NCI-H226 (cell line): Measurements from ENCODE around the gene SLC22A23.

Experiments used
- DNase-seq: peaks from one replicate; pipeline ENCODE4 v3.0.0-alpha.2; 2015

SLC22A23 gene

DNA sequence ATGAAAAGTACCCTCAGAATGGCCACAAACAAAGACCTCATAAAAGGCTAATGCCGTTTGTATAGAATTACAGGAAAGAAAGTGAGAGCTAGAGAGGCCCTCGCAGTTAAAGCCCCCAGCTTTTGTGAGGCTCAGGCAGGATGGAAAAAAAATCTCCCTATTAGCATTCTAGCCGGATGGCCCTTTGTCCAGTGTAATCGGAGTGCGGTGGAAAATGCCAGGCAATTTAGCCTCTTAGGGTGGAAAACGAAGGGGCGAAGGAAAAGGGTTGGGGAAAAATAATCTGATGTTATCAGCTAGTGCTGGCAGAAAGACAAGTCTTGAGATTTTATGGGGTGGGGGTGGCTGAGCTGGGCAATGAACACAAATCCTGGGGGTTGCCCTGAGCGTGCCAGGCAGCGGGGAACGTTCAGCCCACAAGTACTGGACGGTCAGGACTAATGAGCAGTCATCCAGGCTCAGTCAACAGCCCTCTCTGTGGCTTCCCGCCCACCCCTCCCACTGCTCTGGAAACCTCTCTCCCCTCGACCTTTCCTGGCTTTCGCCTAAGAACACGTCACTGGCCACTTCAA is 105.7 kb downstream of the SLC22A23 start:
- no peak for DNase-seq

DNA sequence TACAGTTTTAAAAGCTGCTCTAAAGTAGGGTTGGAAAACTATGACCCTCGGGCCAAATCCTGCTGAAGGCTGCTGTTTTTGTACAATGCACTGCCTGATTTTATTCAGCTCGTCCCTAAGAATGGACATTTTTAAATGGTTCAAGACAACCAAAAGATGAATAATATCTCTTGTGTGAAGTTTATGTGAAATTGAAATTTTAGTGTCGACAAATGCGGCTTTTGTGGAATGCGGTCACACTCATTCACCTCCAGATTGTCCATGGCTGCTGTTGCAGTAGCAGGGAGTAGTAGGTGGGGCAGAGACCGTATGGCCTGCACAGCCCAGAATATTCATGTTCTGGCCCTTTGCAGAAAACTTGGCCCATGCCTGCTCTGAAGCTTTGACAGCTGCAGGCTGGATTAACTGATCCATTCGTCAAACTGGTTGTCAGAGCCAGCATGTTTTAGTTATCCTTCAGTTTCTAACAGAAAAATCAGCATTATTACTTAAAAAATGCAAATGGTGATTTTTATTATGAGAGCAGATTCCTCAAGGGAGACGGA is 106.5 kb downstream of the SLC22A23 start:
- DNase-seq = no peak

DNA sequence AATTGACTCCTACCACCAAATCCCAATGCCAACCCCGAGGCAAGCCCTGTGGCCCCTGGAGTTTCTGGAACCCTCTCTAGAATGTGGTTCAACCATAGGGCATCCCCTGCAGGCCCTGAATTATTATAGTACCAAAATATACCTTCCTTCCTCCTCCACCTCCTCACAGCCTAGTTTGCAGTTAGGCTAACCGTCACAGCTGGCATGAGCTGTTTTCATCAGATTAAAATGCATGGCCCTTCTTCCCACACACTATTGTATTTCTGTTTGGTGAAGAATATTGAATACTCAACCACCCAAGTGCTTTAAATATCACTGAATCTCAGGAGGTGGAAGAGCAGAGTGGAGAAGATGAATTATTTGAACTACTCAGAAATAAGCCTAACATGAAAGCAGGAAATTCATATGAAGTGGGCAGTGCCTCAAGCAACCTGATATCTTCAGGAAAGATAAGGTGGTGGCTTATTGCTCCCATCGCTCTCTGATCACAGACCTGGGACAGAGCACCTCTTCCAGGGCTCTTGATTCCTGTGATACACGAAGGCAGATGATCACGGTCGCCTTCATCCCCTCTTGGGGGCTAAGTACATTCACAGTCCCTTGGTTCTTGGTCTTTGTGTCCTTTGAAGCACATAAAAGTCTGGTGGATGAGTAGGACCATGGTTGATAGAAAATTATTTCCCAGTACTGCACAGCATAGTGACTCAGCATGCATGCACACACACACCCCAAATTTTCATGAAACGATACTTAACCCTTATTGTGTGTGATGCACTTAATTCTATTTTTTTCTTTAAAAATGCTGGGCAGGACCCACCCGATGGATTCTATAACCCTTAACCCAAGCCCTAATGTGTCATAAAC is 107.2 kb downstream of the SLC22A23 start:
- DNase-seq = no peak

DNA sequence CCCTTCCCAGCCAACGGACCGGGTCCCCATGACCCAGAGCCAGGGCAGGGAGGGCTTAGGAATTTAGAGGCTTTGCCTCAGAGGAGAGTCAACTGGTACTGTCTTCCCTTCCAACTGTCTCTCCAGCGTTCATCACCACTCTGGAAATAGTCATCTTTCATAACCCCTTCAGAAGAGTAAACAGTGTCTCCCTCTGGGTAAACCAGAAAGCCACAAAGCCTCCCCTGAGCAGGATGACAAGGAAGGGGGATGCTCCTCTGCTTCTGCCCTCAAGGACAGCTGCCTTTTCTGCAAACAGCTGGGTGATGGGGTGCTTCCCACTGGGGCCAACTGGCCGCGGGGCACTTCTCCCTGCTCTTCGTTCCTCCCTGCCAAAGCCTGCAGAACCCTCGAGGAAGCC is 108.0 kb downstream of the SLC22A23 start:
- no peak for DNase-seq

DNA sequence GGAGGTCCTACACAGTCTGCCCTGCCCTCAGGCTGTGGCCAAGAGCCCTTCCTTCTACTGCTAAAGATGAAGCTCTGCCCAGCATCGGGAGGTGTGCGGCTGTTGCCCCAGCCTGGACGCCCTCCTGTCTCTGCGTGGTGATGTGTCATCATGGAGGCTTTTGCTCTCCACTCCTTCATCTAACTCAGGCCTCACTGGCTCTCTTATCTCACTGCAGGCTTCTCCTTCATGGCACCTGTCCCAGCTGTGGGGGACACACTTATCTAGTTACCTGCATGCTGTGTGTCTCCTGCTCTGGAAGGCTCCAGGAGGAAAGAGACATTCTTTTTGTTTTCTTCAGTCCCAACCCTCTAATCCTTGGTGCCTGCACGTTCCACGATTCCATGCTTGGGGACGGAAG is 109.0 kb downstream of the SLC22A23 start:
- no peak for DNase-seq

DNA sequence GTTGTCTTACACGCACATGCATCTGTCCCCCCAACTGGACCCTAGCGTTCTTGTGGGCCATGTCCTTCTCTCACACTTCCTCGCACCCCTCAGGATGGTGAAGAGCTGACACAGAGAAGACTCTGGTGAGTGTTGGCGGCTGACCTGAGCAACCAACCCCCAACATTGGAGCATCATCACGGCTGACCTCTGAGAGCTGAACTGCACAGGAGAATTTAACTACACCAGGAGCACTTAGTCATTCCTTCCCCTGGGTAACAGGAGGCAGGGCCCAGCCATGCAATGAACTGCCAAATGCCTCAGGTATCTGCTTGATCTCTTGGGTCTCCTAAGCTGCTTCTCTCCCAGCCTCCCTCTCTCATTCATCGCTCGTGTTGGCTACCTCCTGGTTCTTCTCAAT is 109.6 kb downstream of the SLC22A23 start:
- DNase-seq = no peak

DNA sequence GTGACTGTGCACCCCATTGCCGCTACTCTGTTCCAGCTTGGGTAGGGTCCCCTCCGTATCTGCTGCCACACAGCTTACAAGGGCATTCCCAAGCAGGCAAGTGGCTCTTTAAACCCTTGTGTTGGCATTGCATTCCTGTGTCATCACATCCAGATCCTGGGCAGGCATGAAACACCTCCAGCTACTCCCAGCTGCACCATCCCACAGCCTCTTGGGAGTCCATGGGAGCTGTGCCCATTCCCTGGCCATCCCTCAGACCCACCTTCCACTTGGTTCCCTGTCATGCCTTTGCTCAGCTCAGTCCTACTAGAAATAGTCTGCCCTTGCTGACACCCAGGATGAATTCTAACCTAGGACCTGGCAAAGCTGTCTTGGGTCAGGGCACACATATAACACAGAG is 110.4 kb downstream of the SLC22A23 start:
- DNase-seq = no peak

DNA sequence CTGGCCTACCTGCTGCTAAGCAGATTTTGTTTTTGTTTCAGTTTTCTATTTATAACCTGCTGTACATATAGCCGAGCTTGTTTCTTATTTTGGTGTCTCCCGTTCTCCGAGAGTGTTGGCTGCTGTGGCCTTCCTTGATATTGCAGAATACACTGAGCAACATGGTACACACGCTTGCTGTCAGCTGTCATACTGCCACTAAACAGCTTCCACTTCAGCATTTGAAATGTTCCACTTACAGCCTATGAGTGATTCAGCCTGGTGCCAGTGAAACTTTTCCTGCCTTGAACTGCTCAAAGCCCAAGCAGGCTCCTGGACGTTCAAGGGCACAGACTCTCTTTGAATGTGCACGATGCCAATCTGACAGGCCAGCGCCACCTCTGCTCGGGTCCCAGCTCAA is 111.0 kb downstream of the SLC22A23 start:
- no peak for DNase-seq

DNA sequence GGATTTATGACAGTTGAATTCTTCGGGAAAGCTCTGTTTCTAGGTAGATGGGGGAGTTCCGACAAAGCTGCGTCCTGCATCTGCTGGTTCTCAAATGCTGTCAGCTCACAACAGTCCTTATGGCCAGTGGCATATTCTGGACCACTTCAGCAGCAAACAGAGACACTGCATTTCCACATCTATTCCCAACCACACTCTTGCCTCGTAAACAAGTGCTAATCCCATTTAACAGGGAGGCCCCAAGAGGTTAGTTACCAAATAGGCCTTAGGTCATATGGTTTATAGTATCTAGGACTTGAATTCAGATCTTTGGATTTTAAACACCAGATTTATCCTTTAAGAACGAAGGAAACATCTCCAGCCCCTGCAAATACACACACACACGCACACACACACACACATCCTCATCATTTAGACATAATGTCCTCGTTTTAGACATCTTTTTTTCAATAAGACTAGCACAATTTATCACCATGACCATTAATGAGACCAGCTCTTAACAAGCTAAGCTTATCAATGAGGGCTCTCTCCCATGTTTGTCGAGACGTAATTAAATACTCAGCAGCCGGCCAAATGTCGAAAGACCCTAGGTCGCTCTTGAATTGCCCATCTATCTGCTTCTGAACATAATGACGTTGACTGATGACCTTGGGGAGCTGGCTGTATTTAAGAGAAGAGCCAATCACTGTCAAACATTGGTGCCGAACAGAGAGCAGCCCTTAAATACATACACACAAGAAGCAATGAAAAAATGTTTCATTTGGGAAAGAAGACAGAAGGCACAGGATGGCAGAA is 113.6 kb downstream of the SLC22A23 start:
- no peak for DNase-seq

DNA sequence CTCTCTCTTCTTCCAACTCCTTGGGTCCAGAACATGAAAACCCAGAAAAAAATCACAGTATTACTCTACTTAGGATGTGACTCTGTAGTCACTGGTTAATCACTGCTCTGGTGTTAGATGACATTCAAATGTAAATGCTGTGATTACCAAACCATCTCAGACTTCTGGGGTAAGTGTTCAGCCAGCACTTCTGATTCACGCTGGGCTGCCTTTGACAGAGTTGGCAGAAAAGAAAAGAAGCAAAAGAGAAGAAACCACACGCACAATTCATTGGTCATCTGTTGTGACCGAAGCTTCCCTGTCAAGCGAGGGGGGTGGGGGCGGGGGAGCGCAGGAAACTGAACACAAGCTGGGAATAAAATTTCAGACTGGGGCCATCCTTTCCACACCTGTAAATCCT is 115.4 kb downstream of the SLC22A23 start:
- no peak for DNase-seq

DNA sequence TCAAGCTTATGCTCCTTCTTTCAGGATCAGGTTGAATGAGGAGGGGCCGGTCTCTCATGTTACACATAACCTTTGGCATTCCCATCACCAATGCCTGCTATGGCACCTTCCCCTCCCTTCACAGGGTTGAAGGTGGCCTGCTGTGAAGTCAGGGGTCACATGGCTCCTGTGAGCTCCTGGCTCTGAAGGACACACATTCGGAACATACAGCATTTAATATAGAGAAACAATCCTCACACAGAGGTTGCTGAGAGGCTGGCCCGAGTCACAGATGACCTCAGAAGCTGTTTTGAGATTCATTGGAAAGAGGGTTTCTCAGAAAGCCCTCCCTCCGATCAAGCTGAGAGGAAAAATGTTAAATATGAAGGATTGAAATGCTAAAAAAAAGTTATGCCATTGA is 116.0 kb downstream of the SLC22A23 start:
- DNase-seq = no peak

DNA sequence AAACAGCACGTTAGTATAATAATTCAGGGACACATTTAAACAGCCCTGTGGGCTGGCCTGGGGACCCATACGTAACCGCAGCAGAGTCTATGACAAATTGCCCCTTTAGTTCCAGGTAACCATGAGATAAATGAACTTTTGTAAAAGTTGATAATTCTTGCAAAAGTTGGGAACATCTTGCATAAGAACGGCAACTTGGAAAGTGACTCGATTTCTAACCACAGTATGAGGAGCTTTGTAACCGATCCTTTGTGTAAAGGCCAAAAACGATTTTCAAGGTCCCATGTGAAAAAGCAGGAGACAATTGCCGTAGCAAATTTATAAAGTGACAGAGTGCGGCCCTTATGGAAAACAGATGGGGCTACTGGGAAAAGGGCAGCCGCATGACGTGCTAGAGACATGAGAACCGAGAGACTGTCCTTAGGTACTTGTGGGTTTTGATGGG is 116.5 kb downstream of the SLC22A23 start:
- no peak for DNase-seq

DNA sequence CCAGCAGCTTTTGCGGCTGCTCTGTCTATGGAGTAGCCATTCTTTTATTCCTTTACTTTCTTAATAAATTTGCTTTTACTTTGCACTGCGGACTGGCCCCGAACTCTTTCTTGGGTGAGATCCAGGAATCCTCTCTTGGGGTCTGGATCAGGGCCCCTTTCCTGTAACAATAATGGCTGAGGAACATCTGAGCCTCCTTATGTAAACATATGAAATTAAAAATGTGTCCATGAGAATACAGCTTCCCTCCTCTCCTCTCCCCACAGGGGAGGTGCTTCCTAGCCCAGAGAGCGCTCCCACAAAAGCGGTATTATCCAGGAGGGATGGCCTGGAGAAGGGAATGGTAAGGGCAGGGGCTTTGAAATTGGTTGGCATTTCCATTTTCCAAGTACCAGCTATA is 117.0 kb downstream of the SLC22A23 start:
- DNase-seq = no peak

DNA sequence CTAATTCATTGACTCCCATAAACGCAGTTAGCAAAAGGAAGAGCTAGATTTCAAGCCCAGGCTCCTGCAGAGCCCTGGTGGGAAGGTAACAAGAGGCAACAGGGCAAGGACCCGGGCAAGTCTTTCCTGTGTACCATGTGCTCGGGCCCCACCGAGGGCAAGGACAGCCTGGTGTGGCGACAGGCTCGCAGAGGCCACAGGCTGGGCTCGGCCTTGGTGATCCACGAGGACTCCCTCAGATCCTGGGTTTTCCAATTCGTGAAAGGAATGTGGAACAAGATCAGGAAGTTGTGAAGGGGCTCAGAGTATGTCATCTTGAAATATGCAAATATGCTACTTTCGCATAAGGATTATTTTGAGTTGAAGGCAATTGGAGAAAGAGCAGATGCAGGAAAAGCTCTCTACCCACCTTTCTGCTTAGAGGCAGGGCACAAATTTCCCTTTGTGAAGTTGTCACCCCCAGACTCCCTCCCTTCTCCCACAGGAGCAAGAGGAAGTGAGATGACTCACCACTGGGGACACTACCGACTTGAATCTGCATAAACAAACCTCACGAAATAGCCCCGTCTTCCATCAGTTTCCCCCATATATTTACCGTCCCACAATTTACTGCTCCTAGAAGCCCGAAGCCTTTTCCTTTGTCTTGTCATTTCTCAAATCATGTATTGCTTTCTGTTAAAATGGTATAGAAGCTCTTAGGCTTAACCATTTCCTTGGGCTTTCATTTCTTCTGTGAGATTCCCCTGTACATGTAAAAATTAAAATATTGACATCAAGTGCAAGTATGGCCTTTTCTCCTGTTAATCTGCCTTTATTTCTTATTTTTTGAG is 119.1 kb downstream of the SLC22A23 start:
- DNase-seq = no peak

DNA sequence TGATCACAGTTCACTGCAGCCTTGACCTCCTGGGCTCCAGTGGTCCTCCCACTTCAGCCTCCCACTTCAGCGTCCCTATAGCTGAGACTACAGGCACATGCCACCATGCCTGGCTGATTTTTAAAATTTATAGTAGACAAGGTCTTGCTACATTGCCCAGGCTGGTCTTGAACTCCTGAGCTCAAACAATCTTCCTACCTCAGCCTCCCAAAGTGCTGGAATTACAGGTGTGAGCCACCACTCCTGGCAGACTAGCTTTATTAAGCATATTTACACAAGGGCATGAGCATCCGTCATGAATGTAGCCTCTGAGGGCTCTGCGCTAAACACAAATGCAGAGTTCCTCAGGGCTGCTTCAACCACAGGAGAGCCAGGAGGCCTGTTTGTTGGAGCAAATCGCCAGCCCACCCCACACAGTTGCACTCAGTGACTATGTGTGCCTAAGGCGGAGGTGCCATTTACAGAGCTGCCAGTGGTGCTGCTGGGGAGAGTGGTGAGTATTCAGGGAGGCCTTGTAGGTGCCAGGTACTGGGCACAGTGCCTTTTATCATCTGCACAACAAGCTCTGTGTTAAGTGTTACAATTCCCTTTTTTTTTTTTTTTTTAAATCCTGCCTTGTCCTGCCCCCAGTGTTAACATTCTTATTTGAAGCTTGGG is 119.9 kb downstream of the SLC22A23 start:
- DNase-seq = no peak

DNA sequence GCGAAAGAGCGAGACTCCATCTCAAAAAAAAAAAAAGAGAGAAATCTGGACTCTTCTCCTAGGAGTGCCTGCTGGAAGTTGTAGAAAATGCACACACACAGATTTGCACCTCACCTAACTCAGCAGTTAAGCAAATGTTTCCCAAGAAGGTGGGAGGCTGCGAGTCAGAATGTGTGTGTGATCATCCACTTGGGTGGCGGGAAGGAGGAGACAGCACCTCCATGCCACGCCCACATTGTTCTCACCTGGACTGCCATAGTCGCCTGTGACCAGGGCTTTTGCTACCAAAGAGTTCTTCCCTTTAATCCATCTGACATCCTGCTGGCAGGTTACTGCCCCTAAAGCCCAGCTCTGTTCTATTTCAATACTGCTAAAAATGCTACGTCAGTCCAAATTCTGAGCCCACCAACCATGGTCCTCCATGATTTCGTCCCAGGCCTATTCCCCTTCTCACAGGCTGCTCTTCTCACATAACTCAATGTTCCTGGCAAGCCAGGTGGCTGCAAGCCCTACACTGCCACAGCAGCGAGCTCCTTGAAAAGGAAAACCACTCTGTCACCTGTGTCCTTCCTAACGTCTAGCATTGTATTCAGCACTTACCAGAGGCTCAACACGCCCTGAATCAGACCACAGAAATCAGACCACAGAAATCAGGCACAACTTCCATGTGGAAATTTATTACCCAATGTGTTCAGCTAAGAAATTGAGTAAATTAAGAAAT is 120.6 kb downstream of the SLC22A23 start:
- DNase-seq = no peak

DNA sequence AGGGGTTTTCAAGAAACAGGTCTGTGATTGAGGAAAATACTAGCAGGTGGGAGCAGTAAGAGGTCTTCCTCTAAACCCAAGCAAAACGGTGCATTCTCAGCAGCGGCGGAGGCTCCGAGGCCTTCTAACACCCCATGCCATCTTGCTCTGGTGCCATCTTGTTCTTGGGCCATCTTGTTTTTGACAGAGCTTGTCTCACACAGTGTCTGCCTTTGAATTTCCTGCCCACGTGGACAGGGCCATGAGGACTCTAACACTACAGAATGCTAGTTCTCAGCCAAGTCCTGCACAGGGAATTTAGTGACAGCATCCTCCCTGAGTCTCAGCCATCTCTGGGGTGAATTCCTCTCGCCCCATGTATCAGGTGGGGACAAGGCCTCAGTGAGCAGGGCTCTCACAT is 121.7 kb downstream of the SLC22A23 start:
- no peak for DNase-seq

DNA sequence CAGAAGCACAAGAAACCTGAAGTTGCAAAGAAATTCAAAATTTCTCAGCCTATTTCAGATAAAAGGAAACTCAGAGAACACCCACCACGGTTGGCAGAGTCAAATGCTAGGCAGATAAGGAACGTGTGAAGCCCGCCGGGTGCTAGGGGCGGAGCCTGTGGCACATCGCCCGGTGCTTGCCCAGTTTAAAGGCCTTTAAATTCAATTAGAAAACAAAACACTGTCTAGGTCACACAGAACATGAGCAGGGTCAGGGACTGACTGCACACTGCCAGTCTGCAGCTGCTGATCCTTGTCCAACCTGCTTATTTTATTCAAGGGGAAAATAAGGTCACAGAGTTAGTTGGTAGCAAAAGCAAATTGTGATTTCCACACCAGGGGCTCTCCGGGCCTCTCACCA is 122.3 kb downstream of the SLC22A23 start:
- no peak for DNase-seq

DNA sequence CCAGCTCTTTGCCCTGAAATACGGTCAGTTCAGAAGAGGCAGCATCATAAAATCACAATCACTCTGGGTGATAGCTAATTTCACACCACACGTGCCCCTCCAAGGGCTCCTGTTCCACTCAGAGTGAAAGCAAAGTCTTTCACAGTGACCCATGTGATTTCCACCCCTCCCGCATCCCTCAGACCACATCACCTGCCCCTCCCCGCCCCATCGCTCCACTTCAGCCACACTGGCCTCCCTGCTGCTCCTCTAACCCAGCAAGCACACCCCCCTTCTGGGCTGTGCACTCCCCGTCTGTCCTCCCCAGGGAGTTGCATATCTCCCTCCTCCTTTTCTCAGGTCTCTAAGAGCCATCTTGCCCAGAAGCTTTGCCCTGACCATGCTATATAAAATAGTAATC is 123.6 kb downstream of the SLC22A23 start:
- DNase-seq = no peak

DNA sequence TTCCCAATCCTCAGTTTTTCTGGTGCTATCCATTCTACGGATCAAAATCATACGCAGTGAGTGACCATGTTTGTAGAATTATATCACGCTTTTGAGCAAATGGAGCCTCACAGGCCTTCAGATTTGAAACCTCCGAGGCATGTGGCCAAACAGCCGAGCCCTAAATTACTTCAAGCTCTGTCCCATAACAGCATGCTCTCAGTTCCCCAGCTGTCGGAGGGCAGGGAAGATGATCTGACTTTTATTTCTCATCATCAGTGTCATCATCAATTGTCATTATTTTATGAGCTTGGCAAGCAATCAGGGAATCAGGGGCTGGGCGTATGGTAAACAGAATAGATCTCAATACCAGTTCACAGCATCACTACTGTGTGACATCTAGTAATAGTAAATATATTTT is 124.9 kb downstream of the SLC22A23 start:
- DNase-seq = no peak

DNA sequence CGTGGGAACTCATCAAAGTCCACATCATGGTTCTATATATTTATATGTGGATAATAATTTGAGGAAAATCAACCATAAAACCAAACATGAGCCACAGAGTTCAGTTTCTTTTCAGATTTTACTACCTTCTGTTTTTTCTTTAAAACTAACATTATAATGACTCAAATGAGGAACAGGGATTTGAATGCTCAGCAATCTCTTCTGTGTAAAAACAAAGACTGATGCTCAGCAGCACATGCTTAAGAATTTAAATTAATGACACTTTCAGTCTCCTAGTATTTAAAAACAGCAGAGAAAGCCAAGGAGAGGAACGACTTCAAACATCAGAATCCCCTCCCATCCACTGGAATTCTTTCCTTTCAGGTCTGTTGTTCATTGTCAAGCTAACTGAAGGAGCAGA is 125.4 kb downstream of the SLC22A23 start:
- no peak for DNase-seq
